ENCODE measurements around the gene KAT2B. TPM values are rescaled to one million over a fixed set of nuclear protein-coding genes. Genes with fewer than 3 reads are reported as not detected.

Gene KAT2B
- total and polyA plus RNA-seq, 3 experiments from 2014 or later: 5.8 to 48.8 (median 48.7) TPM

DNA sequence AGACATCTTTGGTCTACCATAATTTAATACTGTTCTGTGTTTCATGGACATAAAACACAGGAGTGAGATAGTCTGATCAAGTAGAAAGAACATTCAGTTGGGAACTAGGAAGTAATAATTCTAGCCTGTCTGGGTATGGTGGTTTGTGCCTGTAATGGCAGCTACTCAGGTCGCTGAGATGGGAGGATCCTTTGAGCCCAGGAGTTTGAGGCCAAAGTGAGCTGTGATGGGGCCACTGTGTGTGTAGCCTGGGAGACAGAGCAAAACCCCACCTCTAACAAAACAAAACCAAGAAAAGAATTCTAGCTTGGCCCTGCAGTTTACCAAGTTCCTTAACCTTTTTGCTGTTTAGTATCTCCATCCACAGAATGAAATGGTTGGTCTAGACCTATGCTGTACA is 36.8 kb downstream of the KAT2B start:
- Mint-ChIP-seq H3K4me1 (peaks cover 35 to 44% (median 41%) of the 10 kb centered on the region in 3 donors), H3K4me3 (no peak overlapping the region), H3K27ac (peak overlapping the region; percentile 1 to 85 (median 50)), H3K27me3 (no peaks in the 10 kb centered on the region), H3K9me3 (no peaks in the 10 kb centered on the region), H3K36me3 (peaks cover 3 to 67% (median 14%) of the 10 kb centered on the region in 3 donors)
- ChIA-PET CTCF (no interaction called here), POLR2A (no interaction called here)
- no peak overlapping the region for H3K4me3 ChIP-seq (ENCODE audit: low read length)
- DNase-seq: no peak
- H3K27me3 ChIP-seq (ENCODE audit: insufficient read depth, low read length, poor library complexity, severe bottlenecking): no peaks in the 10 kb centered on the region
- no peaks in the 10 kb centered on the region for H3K9me3 ChIP-seq (ENCODE audit: low read length)
- no peak overlapping the region for H3K27ac ChIP-seq (ENCODE audit: low read depth, low read length)
- peaks cover 13% of the 10 kb centered on the region for H3K4me1 ChIP-seq (ENCODE audit: insufficient read depth, low read length)
- peaks cover 6% of the 10 kb centered on the region for H3K36me3 ChIP-seq (ENCODE audit: insufficient read depth, low read length)

DNA sequence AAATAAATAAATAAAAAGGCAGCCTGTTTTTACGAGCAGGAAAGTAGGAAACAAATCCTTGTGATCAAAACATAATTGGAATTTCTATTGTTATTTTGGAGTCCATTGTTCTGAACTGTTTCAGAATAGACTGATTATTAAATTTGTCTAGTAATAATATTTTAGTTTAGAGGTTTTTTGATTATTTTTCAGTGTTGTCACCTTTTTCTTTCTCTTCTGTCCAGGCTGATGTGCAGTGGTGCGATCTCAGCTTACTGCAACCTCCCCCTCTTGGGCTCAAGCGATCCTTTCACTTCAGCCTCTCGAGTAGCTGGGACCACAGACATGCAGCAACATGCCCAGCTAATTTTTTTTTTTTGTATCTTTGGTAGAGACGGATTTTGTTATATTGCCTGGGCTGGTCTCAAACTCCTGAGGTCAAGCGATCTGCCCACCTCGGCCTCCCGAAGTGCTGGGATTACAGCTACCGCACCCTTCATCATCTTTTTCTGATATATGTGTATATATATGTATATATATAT is 38.0 kb downstream of the KAT2B start:
- Histone ChIP-seq H3K9me3 (ENCODE audit: low read length) (no peaks in the 10 kb centered on the region), H3K27ac (ENCODE audit: low read depth, low read length) (no peak overlapping the region), H3K4me1 (ENCODE audit: insufficient read depth, low read length) (peaks cover 13% of the 10 kb centered on the region), H3K27me3 (ENCODE audit: insufficient read depth, low read length, poor library complexity, severe bottlenecking) (no peaks in the 10 kb centered on the region), H3K4me3 (ENCODE audit: low read length) (no peak overlapping the region), H3K36me3 (ENCODE audit: insufficient read depth, low read length) (no peaks in the 10 kb centered on the region)
- H3K27ac Mint-ChIP-seq: peak overlapping the region in 2 of 8 donors; percentile 15 to 60
- peaks cover 3 to 58% (median 8%) of the 10 kb centered on the region in 3 donors for H3K36me3 Mint-ChIP-seq
- POLR2A ChIA-PET: no interaction called here
- H3K27me3 Mint-ChIP-seq: no peaks in the 10 kb centered on the region
- CTCF ChIA-PET: no interaction called here
- peak overlapping the region in 1 of 7 donors; percentile 28 for H3K4me3 Mint-ChIP-seq
- DNase-seq: no peak
- no peaks in the 10 kb centered on the region for H3K9me3 Mint-ChIP-seq
- H3K4me1 Mint-ChIP-seq: peaks cover 32 to 47% (median 41%) of the 10 kb centered on the region in 3 donors

DNA sequence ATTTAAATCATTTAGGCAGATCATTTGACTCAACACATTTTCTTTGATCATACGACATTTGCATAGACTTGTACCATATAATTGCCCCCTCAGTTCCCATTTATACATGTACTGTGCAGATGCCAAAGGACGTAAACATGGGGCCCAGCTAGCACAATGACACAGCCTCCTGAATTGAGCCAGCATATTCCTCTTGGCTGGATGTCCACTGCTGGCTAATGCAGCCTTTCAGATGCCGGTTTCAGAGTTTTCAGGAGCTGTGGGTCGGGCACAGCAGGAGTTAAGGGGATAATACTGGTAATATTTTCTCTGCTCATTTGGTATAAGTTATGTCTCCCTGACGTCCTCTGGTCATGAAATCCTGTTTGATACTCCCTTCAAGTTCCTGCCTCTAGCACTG is 39.4 kb downstream of the KAT2B start:
- Mint-ChIP-seq H3K4me1 (peaks cover 42 to 58% (median 52%) of the 10 kb centered on the region in 3 donors), H3K9me3 (no peaks in the 10 kb centered on the region), H3K27ac (peak overlapping the region in 5 of 8 donors; percentile 13 to 94 (median 78)), H3K36me3 (peaks cover 3 to 50% (median 16%) of the 10 kb centered on the region in 3 donors), H3K27me3 (peaks cover 0 to 1% of the 10 kb centered on the region in 2 donors), H3K4me3 (no peak overlapping the region)
- no peaks in the 10 kb centered on the region for H3K27me3 ChIP-seq (ENCODE audit: insufficient read depth, low read length, poor library complexity, severe bottlenecking)
- H3K4me3 ChIP-seq (ENCODE audit: low read length): no peak overlapping the region
- POLR2A ChIA-PET: no interaction called here
- peaks cover 13% of the 10 kb centered on the region for H3K4me1 ChIP-seq (ENCODE audit: insufficient read depth, low read length)
- H3K9me3 ChIP-seq (ENCODE audit: low read length): no peaks in the 10 kb centered on the region
- no peak overlapping the region for H3K27ac ChIP-seq (ENCODE audit: low read depth, low read length)
- DNase-seq: no peak
- CTCF ChIA-PET: no interaction called here
- no peaks in the 10 kb centered on the region for H3K36me3 ChIP-seq (ENCODE audit: insufficient read depth, low read length)

- Mint-ChIP-seq H3K27ac (peak overlapping the region in 7 of 8 donors; percentile 73 to 96 (median 86)), H3K4me1 (peaks cover 38 to 52% (median 49%) of the 10 kb centered on the region in 3 donors), H3K27me3 (peaks cover 0 to 1% of the 10 kb centered on the region in 2 donors), H3K36me3 (peaks cover 3 to 47% (median 17%) of the 10 kb centered on the region in 3 donors), H3K9me3 (peaks cover 0 to under 1% (median 0%) of the 10 kb centered on the region in 5 donors), H3K4me3 (peak overlapping the region in 5 of 7 donors; percentile 44 to 78 (median 58))
- DNase-seq: peak in 4 of 5 donors; percentile 24 to 58 (median 30)
- ChIA-PET CTCF (no interaction called here), POLR2A (interaction anchor here (0.6 kb wide), 1 partner anchor 40 kb away, joined by 3 read pairs; no protein-coding TSS in a partner anchor)
- H3K9me3 ChIP-seq (ENCODE audit: low read length): no peaks in the 10 kb centered on the region
- no peaks in the 10 kb centered on the region for H3K36me3 ChIP-seq (ENCODE audit: insufficient read depth, low read length)
- no peak overlapping the region for H3K4me3 ChIP-seq (ENCODE audit: low read length)
- H3K4me1 ChIP-seq (ENCODE audit: insufficient read depth, low read length): peaks cover 13% of the 10 kb centered on the region
- no peaks in the 10 kb centered on the region for H3K27me3 ChIP-seq (ENCODE audit: insufficient read depth, low read length, poor library complexity, severe bottlenecking)
- no peak overlapping the region for H3K27ac ChIP-seq (ENCODE audit: low read depth, low read length)
These were observed 40.8 kb downstream of the KAT2B start for GRCh38 chr3:20080956-20081554.

GRCh38 chr3:20083253-20083652 is 43.0 kb downstream of the KAT2B start:
- H3K4me3 ChIP-seq (ENCODE audit: low read length): no peak overlapping the region
- no peaks in the 10 kb centered on the region for H3K27me3 ChIP-seq (ENCODE audit: insufficient read depth, low read length, poor library complexity, severe bottlenecking)
- Mint-ChIP-seq H3K4me1 (peaks cover 32 to 50% (median 43%) of the 10 kb centered on the region in 3 donors), H3K36me3 (peaks cover 3 to 48% (median 23%) of the 10 kb centered on the region in 3 donors), H3K9me3 (peaks cover 0 to 1% (median 0%) of the 10 kb centered on the region in 5 donors), H3K27ac (peak overlapping the region; percentile 1 to 86 (median 42)), H3K27me3 (peaks cover 0 to 1% of the 10 kb centered on the region in 2 donors), H3K4me3 (no peak overlapping the region)
- H3K9me3 ChIP-seq (ENCODE audit: low read length): no peaks in the 10 kb centered on the region
- ChIA-PET POLR2A (no interaction called here), CTCF (interaction anchor here (1.3 to 1.4 kb wide), 2 partner anchors 38 to 43 kb away, joined by 3 to 4 read pairs; partner anchors contain the start of gene KAT2B)
- DNase-seq: no peak
- H3K27ac ChIP-seq (ENCODE audit: low read depth, low read length): no peak overlapping the region
- H3K36me3 ChIP-seq (ENCODE audit: insufficient read depth, low read length): no peaks in the 10 kb centered on the region
- peaks cover 13% of the 10 kb centered on the region for H3K4me1 ChIP-seq (ENCODE audit: insufficient read depth, low read length)

DNA sequence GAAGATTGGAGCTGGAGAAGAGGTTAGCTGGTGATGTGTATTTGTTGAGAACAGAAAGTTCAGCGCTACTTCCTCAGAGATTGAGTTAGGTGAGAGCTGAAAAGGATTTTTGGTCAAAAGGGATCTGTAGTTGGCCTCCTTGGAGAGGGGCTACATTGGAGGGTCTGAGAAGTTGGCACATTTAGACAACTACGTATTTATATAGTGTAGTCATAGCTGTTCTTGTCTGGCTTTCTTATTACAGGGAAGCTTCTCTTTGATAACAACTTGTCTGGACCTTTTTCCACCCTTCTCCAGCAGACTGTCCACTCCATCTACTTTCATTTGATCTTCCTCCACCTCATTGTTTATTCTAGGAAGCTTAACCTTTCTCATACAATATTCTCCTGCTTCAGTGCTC is 43.7 kb downstream of the KAT2B start:
- peak overlapping the region in 1 of 7 donors; percentile 13 for H3K4me3 Mint-ChIP-seq
- peaks cover 13% of the 10 kb centered on the region for H3K4me1 ChIP-seq (ENCODE audit: insufficient read depth, low read length)
- no peak for DNase-seq
- no peak overlapping the region for H3K4me3 ChIP-seq (ENCODE audit: low read length)
- peak overlapping the region in 5 of 8 donors; percentile 5 to 93 (median 67) for H3K27ac Mint-ChIP-seq
- H3K9me3 Mint-ChIP-seq: peaks cover 0 to 1% (median 0%) of the 10 kb centered on the region in 5 donors
- H3K4me1 Mint-ChIP-seq: peaks cover 39 to 57% (median 50%) of the 10 kb centered on the region in 3 donors
- peaks cover 0 to 1% of the 10 kb centered on the region in 2 donors for H3K27me3 Mint-ChIP-seq
- no peaks in the 10 kb centered on the region for H3K27me3 ChIP-seq (ENCODE audit: insufficient read depth, low read length, poor library complexity, severe bottlenecking)
- no peak overlapping the region for H3K27ac ChIP-seq (ENCODE audit: low read depth, low read length)
- no peaks in the 10 kb centered on the region for H3K36me3 ChIP-seq (ENCODE audit: insufficient read depth, low read length)
- H3K36me3 Mint-ChIP-seq: peaks cover 7 to 51% (median 23%) of the 10 kb centered on the region in 3 donors
- H3K9me3 ChIP-seq (ENCODE audit: low read length): no peaks in the 10 kb centered on the region
- ChIA-PET CTCF (interaction anchor here (1.1 to 1.4 kb wide), 3 partner anchors 8 to 44 kb away, joined by 3 to 4 read pairs (median 3); partner anchors contain the start of gene KAT2B), POLR2A (interaction anchor here (0.8 to 0.9 kb wide), 2 partner anchors 10 to 19 kb away, joined by 3 to 4 read pairs; no protein-coding TSS in a partner anchor)

GRCh38 chr3:20091331-20092047 is 51.2 kb downstream of the KAT2B start:
- peaks cover 12% of the 10 kb centered on the region for H3K36me3 ChIP-seq (ENCODE audit: insufficient read depth, low read length)
- H3K27ac ChIP-seq (ENCODE audit: low read depth, low read length): no peak overlapping the region

More at GRCh38 chr3:20091331-20092047, 51.2 kb downstream of the KAT2B start:
- H3K4me1 Mint-ChIP-seq: peaks cover 34 to 61% (median 58%) of the 10 kb centered on the region in 3 donors
- H3K27me3 Mint-ChIP-seq: no peaks in the 10 kb centered on the region
- no peak overlapping the region for H3K4me3 Mint-ChIP-seq
- peak overlapping the region in 4 of 8 donors; percentile 1 to 65 (median 19) for H3K27ac Mint-ChIP-seq
- H3K4me1 ChIP-seq (ENCODE audit: insufficient read depth, low read length): no peaks in the 10 kb centered on the region
- H3K27me3 ChIP-seq (ENCODE audit: insufficient read depth, low read length, poor library complexity, severe bottlenecking): no peaks in the 10 kb centered on the region
- no peak overlapping the region for H3K4me3 ChIP-seq (ENCODE audit: low read length)
- peaks cover 28 to 65% (median 32%) of the 10 kb centered on the region in 3 donors for H3K36me3 Mint-ChIP-seq
- peaks cover 3 to 10% (median 8%) of the 10 kb centered on the region in 5 donors for H3K9me3 Mint-ChIP-seq
- ChIA-PET POLR2A (no interaction called here), CTCF (no interaction called here)
- no peak for DNase-seq
- no peaks in the 10 kb centered on the region for H3K9me3 ChIP-seq (ENCODE audit: low read length)
